ENCODE measurements around the gene AKR1B15. TPM values are rescaled to one million over a fixed set of nuclear protein-coding genes. Genes with fewer than 3 reads are reported as not detected.
A peak's percentile ranks its signal among the peaks of the same experiment; 100 is the strongest.

Gene AKR1B15
- total and polyA plus RNA-seq, 9 of the 15 experiments (the other 6 are each of a cell fraction or from before 2014, with no cell fraction given): not detected

DNA sequence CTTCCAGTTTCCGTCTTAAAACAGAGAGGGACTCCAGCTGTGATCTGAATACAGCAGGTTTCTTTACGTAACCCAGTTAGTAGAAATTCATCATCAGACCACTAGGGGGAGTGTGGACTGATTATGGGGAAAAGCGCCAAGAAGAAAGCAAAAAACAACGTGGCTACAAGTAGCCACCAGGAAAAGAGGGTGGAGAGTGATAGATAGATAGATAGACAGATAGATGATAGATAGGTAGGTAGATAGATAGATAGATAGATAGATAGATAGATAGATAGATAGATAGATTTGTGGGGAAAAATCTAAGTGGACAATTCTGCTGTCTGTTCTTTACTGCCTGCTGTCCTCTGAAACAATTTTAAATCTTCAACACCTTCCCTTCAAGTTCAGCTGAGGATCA is 34.2 kb upstream of the AKR1B15 start (continued):
- TF ChIP-seq, protein P1, sequence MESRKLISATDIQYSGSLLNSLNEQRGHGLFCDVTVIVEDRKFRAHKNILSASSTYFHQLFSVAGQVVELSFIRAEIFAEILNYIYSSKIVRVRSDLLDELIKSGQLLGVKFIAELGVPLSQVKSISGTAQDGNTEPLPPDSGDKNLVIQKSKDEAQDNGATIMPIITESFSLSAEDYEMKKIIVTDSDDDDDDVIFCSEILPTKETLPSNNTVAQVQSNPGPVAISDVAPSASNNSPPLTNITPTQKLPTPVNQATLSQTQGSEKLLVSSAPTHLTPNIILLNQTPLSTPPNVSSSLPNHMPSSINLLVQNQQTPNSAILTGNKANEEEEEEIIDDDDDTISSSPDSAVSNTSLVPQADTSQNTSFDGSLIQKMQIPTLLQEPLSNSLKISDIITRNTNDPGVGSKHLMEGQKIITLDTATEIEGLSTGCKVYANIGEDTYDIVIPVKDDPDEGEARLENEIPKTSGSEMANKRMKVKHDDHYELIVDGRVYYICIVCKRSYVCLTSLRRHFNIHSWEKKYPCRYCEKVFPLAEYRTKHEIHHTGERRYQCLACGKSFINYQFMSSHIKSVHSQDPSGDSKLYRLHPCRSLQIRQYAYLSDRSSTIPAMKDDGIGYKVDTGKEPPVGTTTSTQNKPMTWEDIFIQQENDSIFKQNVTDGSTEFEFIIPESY (CRISPR knock-in tag; IDR thresholded peaks at IDR 0.05): no peak
- TF ChIP-seq ZNF311 (CRISPR knock-in tag; IDR thresholded peaks at IDR 0.05) (no peak), MCM3 (IDR thresholded peaks at IDR 0.05) (no peak), POLR2AphosphoS5 (IDR thresholded peaks at IDR 0.05; ENCODE audit: control insufficient read depth, insufficient read depth, low read depth, low read length) (no peak), ZNF174 (CRISPR knock-in tag; IDR thresholded peaks at IDR 0.05) (no peak), MAFK (IDR thresholded peaks at IDR 0.05; ENCODE audit: low read length) (no peak), SMC3 (conservative IDR thresholded peaks at IDR 0.05; ENCODE audit: insufficient read depth, low read depth, low read length) (peak; percentile 69), ZNF592 (IDR thresholded peaks at IDR 0.05) (no peak), MTA2 (IDR thresholded peaks at IDR 0.05; ENCODE audit: low read depth) (peak; percentile 32; the same call in 1 of the 2 replicates), SRSF3 (IDR thresholded peaks at IDR 0.05; ENCODE audit: insufficient read depth, low read length) (no peak), GABPB1 (CRISPR knock-in tag; IDR thresholded peaks at IDR 0.05) (no peak), FOXO4 (CRISPR knock-in tag; IDR thresholded peaks at IDR 0.05) (no peak), CEBPG (CRISPR knock-in tag; IDR thresholded peaks at IDR 0.05) (no peak), CEBPG (tag; conservative IDR thresholded peaks at IDR 0.05 in 1 of 2, IDR thresholded peaks at IDR 0.05 in 1 of 2) (peak in 1 of 2 experiments; percentile 60; a peak in 2 of 4 replicates)
- TF ChIP-seq, protein P2, sequence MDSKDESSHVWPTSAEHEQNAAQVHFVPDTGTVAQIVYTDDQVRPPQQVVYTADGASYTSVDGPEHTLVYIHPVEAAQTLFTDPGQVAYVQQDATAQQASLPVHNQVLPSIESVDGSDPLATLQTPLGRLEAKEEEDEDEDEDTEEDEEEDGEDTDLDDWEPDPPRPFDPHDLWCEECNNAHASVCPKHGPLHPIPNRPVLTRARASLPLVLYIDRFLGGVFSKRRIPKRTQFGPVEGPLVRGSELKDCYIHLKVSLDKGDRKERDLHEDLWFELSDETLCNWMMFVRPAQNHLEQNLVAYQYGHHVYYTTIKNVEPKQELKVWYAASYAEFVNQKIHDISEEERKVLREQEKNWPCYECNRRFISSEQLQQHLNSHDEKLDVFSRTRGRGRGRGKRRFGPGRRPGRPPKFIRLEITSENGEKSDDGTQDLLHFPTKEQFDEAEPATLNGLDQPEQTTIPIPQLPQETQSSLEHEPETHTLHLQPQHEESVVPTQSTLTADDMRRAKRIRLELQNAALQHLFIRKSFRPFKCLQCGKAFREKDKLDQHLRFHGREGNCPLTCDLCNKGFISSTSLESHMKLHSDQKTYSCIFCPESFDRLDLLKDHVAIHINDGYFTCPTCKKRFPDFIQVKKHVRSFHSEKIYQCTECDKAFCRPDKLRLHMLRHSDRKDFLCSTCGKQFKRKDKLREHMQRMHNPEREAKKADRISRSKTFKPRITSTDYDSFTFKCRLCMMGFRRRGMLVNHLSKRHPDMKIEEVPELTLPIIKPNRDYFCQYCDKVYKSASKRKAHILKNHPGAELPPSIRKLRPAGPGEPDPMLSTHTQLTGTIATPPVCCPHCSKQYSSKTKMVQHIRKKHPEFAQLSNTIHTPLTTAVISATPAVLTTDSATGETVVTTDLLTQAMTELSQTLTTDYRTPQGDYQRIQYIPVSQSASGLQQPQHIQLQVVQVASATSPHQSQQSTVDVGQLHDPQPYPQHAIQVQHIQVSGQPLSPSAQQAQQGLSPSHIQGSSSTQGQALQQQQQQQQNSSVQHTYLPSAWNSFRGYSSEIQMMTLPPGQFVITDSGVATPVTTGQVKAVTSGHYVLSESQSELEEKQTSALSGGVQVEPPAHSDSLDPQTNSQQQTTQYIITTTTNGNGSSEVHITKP (IDR thresholded peaks at IDR 0.05; ENCODE audit: partially characterized antibody): no peak
- TF ChIP-seq, protein P3, sequence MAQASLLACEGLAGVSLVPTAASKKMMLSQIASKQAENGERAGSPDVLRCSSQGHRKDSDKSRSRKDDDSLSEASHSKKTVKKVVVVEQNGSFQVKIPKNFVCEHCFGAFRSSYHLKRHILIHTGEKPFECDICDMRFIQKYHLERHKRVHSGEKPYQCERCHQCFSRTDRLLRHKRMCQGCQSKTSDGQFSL (CRISPR knock-in tag; IDR thresholded peaks at IDR 0.05): no peak
- TF ChIP-seq, protein P3 (tag; IDR thresholded peaks at IDR 0.05): no peak

All from K562 (cell line).